ENCODE results near the gene NPRL2. TPM values are rescaled to one million over a fixed set of nuclear protein-coding genes. Genes with fewer than 3 reads are reported as not detected.

The NPRL2 gene
- total and polyA plus RNA-seq, 2 of the 13 experiments (the other 11 are each of a cell fraction or from before 2014, with no cell fraction given), result 30.6 to 51.4 TPM

GRCh38 chr3:50333744-50334328 lies 16.7 kb downstream of the NPRL2 start (continued):
- TF ChIP-seq ZNF354B (CRISPR knock-in tag; IDR thresholded peaks at IDR 0.05) (no peak), HNRNPUL1 (IDR thresholded peaks at IDR 0.05; ENCODE audit: low read depth, low read length) (no peak), SMAD9 (CRISPR knock-in tag; IDR thresholded peaks at IDR 0.05) (no peak), SATB2 (CRISPR knock-in tag; IDR thresholded peaks at IDR 0.05) (no peak), NR0B2 (CRISPR knock-in tag; IDR thresholded peaks at IDR 0.05) (no peak), HOXA5 (CRISPR knock-in tag; IDR thresholded peaks at IDR 0.05) (no peak), ZFP62 (CRISPR knock-in tag; IDR thresholded peaks at IDR 0.05) (no peak), STAG1 (CRISPR knock-in tag; IDR thresholded peaks at IDR 0.05) (no peak), CREBL2 (CRISPR knock-in tag; IDR thresholded peaks at IDR 0.05; ENCODE audit: borderline replicate concordance) (no peak)

- Histone ChIP-seq H3K9ac (ENCODE audit: insufficient read depth, low read depth, low read length) (no peak overlapping the region), H3K9me3 (ENCODE audit: low read length) (no peaks in the 10 kb centered on the region), H3K27me3 (ENCODE audit: control insufficient read depth in 1 of 2, insufficient read depth in 2 of 2, low read length in 2 of 2) (no peaks in the 10 kb centered on the region; a peak in 1 of 5 replicates), H3K4me1 (ENCODE audit: insufficient read depth, low read length) (peaks cover 58% of the 10 kb centered on the region), H3K79me2 (ENCODE audit: insufficient read depth, low read length) (peaks cover 55% of the 10 kb centered on the region), H3K27ac (ENCODE audit: extremely low read length, insufficient read depth, low read length) (no peak overlapping the region), H3K4me2 (ENCODE audit: low read depth, low read length) (no peak overlapping the region), H2AFZ (ENCODE audit: low read length) (no peak overlapping the region), H4K20me1 (ENCODE audit: insufficient read depth, low read length) (peaks cover 12% of the 10 kb centered on the region), H3K4me3 (replicated peaks in 1 of 3; ENCODE audit: insufficient read depth in 1 of 3, low read depth in 2 of 3, low read length in 3 of 3) (no peak overlapping the region), H3K36me3 (replicated peaks in 1 of 2; ENCODE audit: control insufficient read depth in 1 of 2, insufficient read depth in 2 of 2, low read length in 2 of 2) (peaks cover 22 to 39% of the 10 kb centered on the region in 2 experiments)
- WGBS (ENCODE audit: low lambda C conversion rate), result 98% methylated on average over 13 of the region's 19 CpGs
- ATAC-seq (no peak), FAIRE-seq (no peak), DNase-seq (ENCODE audit: low spot score) (no peak)
- in situ Hi-C loops (cut with HindIII; ENCODE audit: extremely low pct_ligation_motif_present, low pct_unique_long_range_greater_than_20kb) (no loop called here), intact Hi-C loops (cut with micrococcal nuclease; ENCODE audit: unreplicated experiment) (no loop called here)
- TF ChIP-seq RFXAP (CRISPR knock-in tag; IDR thresholded peaks at IDR 0.05; ENCODE audit: borderline replicate concordance), result no peak
- TF ChIP-seq FOXC1 (CRISPR knock-in tag; IDR thresholded peaks at IDR 0.05; ENCODE audit: borderline replicate concordance), result no peak
- TF ChIP-seq TGIF2 (CRISPR knock-in tag; IDR thresholded peaks at IDR 0.05), result no peak
- TF ChIP-seq JUNB (CRISPR knock-in tag; IDR thresholded peaks at IDR 0.05; ENCODE audit: borderline replicate concordance), result no peak
- no peak for TF ChIP-seq GATAD1 (CRISPR knock-in tag; IDR thresholded peaks at IDR 0.05)
- TF ChIP-seq DMAP1 (CRISPR knock-in tag; IDR thresholded peaks at IDR 0.05), result no peak
- no peak for TF ChIP-seq U2AF2 (IDR thresholded peaks at IDR 0.05; ENCODE audit: low read depth, low read length)
- CTCF ChIA-PET (ENCODE audit: low intra/inter-chr PET ratio, low total read pairs), result no interaction called here
- BruUV-seq (replicated peaks), result no TSS peak
- POLR2A ChIA-PET, result no interaction called here
Measured at GRCh38 chr3:50331364-50331907, 19.1 kb downstream of the NPRL2 start.

Measured in HepG2 (cell line).